ENCODE measurements around the gene GLDN.

The GLDN gene

DNA sequence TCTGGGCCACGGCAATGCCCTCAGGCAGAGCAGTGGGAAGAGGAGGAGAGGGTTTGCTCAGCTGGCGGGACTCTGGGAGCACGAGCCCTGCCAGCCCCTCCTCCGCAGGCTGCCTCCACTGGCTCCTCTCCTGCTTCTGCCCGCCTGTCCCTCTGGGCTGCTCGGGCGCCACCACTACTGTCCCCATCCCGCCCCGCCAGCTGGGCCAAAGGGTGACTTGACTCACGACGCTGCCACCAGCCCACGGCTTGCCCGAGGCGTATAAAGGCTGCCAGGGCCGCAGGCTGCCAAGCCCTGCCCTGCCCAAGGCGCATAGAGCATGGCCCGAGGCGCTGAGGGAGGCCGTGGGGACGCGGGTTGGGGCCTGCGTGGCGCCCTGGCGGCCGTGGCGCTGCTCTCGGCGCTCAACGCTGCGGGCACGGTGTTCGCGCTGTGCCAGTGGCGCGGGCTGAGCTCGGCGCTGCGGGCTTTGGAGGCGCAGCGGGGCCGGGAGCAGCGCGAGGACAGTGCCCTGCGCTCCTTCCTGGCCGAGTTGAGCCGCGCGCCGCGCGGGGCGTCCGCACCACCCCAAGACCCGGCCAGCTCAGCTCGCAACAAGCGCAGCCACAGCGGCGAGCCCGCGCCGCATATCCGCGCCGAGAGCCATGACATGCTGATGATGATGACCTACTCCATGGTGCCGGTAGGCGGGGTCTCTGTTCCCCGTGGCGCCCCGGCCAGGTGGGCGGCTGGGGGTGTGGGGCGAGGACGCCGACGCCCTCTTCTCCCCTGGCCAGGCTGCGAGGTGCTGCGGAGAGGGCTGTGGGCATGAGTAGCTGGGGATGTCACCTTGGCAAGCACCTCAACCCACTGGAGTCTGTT, at the start of gene GLDN:
GLDN (plus strand) TSS at position 290 of the 861 bp plus-strand sequence; CDS start at position 320, 30 bp downstream.
- DNase-seq (ENCODE audit: low spot score), result peak; percentile 51

DNA sequence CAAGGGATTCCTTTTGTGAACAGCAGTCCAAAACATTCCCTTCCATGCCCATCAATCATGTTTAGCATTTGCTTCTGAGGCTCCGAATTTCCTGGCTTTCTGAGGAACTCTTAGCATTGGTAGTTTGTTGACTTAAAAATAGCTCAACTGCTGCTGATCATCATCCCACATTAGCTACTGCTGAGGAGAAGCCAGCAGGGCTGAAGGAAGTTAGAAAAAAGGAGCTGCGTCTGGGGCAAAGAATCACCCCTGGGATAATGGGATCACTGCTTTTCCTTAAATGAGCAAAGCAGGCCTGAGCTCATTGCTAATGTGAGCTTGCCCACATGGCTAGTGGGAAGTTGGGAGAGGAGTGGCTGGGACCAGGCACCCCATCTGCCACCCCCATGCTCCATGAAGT, 42.8 kb upstream of the GLDN start:
- no peak for DNase-seq (ENCODE audit: low spot score)

DNA sequence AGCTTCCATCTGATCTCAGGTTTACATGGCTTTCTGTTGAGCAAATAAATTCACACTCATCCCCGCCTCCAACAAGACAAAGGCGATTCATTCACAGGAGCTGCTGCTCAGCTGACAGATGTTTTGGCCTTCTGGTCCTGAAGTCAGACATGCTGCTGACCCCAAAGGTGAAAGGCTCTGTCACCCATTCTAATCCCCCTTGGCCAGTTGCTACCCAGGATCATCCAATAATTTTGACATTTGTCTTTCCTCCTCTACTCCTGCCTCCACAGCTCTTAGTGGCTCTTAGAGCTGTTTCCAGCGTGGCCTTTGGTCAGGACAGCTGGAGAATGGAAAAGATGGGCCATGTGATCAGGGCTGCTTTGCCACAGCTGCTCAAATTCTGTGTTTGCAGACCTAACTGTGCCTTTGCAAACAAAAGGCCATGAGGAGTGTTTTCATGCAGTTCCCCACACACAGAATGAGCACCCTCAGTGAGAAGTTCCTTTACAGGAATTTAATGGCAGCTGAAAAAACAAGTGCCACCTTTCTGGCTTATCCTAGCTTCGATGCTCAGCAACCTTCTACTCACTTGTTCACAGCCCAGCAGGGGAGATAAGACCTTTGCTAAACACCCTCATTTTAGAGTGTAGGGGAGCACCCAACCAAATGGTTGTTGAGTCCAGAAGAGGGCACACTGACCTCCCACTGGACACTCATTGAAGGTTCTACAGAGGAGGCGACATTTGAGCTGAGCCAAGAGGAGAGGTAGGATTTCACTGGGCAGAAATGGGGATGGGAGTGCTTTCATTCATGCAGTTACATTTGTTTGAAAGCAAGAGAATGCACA, 42.1 kb upstream of the GLDN start:
- no peak for DNase-seq (ENCODE audit: low spot score)

DNA sequence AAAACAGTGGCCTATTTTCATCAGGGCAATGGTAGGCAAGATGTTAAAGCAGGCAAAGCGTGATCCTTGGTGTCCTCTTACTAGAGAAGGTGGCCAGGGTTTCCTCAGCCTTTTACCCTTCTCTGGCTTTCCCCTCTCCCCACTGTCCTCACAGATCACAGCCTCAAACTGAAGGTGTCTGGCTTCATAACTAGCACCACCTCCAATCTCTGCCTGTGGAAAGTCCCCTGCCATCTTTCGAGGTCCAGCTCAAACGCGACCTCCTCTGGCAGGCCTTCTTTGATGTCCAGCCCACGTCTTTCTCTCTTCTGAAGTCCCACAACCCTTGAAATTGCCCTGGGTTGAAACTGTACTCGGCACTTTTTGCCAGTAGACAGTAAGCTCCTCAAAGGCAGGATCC, 39.0 kb upstream of the GLDN start:
- no peak for DNase-seq (ENCODE audit: low spot score)

DNA sequence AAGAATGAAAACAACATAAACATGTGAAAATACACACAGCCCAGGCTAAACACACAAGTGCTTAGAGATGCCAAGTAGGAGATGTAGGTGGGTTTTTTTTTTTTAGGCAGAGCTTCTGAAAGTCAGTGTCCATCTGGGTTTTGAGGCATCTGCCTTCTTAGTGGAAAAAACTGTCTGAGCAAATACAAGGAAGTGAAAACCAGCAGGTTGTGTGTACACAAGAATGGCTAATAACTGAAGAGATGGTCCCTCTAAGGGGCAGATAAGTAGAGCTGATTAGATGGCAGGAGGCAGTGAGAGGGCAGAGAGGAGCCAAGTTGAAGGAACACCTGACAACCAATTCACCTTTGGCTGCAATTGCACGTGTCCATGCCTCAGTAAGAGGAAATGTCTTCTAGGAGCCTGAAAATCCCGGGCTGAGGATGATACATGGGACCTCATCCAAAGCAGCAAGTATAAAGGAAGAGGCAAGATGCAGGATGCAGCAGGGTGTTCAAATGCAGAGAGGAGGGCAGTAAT, 37.9 kb upstream of the GLDN start:
- no peak for DNase-seq (ENCODE audit: low spot score)

DNA sequence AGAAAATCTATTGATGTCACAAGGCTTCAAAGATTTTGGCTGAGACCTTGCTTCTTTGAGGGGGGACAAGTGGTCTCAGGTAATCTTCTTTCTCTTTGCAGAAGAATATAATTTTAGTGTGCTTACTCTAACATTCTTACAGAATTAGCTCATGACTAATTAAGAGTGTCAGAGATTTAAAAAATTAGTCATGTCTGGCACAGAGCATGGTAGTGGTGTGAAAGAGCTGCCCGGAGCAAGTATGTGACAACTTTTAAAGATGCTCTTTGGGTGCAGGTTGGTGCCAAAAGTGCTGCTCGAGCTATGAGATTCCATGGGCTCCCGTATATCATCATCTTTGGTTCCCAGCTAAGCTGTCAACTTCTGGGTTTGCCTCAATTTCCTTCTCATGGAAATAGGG, 34.1 kb upstream of the GLDN start:
- no peak for DNase-seq (ENCODE audit: low spot score)

DNA sequence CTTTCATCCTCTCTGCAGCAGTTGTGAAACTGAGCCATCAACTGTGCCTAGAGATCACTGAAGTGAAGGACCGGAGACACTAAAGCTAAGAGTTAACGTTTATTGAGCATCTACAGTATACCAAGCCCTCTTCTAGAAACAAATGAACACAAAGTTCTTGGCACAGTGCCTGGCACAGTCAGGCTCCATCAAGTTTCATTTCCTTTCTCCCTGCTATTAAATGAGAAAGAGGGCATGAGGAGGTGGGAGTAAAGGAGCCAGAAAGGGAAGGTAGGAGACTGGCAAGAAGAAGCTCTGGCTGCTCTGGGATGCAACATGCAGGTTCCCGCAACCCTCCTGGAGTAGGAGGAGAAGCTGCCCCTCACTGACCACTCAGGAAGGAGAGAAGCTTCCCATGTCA, 33.6 kb upstream of the GLDN start:
- no peak for DNase-seq (ENCODE audit: low spot score)

DNA sequence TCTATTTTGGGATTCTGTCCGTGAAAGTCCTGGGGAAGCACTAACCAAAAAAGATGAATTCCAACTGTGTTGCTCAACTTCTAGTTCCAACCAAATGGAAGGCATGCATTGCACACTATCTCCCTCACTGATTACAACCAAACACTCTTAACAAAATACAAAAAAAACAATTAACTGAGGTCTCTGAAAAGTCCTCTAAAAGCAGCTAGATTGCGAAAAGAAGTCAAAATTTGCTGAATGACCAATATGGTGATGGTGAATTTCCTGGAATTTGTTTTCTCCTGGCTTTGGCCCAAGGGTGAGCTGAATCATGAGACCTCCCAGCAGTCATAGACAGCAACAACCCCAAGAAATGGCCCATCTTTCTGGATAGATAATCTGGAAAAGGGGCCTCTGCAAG, 31.4 kb upstream of the GLDN start:
- DNase-seq (ENCODE audit: low spot score), result peak; percentile 39

DNA sequence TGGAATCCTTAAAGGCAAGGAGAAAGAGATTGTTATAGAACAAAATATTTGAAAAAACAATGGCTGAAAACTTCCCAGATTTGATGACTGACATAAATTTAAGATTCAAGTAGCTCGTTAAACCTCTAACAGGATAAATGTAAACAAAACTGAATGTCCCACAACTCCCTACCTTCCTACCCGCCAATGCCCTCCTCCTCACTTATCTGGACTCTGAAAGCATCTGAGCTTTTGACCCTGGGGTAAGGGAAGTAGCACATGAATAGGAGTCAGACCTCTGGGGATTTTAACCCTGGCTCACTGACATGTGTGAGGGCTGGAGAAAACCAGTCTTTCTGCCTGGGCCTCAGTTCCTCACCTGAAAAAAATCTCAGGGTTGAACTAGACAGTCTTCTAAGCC, 29.9 kb upstream of the GLDN start:
- no peak for DNase-seq (ENCODE audit: low spot score)

DNA sequence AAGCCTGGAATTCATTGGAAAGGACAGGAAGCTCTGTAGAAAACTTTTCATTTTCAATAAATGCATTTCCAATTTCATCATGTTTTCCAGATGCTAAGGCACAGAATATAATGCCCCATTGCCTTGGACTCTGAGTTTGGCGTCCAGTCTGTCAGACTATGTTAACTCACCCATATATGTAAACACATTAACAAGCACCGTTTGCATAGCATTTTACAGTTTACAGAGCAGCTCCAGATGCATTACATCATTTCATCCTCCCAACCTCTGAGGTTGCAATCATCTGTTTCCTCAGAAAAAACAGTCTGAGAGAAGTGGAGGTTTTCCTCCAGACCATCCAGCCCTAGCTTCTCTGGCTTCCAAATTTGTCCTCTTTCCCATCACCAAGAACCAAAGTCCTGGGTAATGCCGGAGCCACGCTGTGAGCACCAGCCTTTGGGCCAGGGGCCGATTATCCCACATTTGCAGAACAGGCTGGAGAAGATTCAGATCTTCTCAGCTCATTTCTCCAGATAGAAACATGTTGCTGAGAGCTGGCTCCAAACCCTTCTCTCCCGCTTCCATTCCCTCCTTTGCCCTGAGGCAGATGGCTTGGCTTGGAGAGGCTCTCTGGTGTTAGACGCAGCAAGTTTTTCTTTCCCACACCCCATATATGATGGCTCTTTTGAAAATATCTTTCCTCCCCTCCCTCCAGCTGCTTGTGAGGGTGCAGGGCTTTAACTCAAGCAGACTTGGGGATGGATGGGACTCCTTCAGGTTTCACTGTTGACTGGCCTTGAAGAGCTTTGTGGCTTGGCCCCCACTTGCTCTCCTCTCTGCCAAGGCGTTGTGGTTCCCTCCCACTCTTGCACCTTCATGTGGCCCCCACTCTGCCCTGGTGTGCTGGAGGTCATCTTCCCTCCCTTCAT, 29.0 kb upstream of the GLDN start:
- no peak for DNase-seq (ENCODE audit: low spot score)

DNA sequence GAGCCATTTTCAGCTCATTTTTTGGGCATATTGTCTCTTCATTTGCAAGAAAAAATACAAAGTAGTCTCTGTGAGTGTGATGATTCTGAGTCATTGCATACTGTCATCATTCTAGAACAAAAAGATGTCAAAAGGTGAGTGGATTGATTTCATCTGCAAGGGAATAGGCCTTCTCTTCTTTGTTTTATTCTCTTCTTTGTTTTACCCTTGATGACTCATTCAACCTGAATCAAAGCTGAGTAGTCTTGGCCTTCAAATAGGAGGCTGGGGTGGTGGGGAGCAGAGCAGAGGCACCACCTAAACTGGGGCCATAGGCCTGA, 28.4 kb upstream of the GLDN start:
- DNase-seq (ENCODE audit: low spot score), result no peak

DNA sequence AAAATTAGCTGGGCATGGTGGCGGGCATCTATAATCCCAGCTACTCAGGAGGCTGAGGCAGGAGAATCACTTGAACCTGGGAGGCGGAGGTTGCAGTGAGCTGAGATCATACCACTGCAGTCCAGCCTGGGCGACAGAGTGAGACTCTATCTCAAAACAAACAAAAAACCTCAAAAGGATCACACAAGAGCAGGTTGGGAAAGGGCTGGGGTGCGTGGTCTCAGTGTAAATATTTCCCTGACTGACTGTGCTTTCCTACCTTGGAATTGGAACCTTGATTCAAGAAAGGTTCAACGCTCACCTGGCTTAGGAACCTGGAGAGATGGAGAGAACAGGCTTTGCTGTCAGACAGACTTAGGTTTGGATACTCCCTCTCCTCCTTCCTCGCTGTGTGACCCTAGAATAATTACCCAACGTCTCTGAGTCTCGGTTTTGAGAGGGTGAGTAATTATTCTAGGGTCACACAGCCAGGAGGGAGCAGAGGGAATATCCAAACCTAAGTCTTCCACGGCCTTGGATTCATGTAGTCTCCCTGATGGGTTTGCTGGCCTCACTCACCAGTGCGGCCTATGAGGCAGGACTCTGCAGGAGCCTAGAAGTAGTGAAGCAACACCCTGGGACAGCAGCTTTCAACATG, 27.7 kb upstream of the GLDN start:
- DNase-seq (ENCODE audit: low spot score), result no peak

DNA sequence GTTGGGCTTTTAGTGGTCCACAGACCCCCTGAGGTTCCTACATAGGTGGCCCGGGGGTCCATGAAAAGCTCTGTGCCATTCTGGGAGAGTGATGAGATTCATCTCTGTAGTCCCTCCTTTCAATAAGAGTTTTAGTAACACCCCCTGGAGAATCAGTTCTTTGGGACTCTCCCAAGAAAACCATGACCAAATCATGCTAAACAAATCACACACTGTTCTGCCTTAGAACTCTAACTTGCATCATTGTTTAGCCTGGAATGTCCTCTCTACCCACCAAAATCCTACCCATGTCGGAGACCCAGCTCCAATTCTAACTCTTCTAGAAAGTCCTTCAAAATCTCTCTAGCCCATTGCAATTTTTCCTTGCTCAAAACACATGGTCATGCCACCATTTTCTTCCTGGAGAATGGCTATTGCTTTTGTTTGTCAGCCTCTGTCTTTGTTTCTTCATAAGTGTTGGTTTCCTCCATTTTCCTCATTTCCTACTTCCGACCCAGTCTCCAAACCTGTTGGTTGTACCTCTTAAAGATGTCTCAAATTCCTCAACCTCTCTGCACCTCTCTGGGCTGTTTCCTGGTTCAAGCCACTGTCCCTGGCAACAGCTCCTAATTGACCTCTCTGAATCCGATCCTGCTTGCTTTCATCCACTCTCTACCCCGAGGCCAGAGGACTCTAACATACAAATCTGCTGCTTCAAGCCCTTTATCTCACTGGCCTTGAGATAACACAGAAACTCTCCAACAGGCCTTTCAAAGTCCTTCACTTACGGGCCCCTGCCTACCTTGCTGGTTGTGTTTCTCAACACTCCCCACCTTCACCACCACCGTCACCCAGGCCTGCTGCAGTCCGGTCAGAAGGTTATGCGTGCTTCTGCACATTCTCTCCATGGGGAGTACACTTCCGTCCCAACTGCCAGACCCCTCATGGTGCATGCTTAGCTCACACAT, 26.8 kb upstream of the GLDN start:
- DNase-seq (ENCODE audit: low spot score), result no peak

DNA sequence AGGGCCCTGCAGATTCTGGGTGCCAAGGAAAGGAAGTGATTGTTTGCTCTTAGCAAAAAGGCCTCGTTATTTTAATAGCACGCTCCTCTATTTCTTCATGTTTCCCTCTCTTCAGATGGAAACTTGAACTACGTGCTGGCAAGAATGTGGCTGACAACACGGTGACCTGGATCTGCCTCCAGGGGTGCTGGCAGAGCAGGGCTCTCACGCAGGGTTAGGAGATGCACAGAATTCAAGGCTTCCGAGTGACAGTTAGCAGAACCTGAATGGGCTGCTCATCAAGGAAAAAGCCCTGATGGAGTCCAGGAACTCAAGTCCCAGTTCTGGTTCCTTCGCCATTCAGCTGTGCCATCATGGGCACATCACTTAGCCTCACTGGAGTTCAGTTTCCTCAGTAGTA, 25.7 kb upstream of the GLDN start:
- no peak for DNase-seq (ENCODE audit: low spot score)

DNA sequence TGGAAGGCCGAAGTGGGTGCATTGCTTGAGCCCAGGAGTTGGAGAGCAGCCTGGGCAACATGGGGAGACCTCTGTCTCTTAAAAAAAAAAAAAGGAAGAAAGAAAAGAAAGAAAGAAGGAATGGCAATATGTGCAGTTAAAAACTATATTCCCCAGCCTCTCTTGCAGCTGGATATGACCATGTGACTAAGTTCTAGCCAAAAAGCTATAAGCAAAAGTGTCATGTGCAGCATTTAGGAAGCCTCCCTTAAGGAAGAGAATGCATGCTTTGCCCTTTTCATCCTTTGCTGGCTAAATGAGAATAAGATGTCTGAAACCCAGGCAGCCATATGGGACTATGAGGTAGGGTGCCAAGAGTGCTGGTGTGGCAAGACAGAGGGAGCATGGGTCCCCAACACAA, 24.8 kb upstream of the GLDN start:
- no peak for DNase-seq (ENCODE audit: low spot score)

DNA sequence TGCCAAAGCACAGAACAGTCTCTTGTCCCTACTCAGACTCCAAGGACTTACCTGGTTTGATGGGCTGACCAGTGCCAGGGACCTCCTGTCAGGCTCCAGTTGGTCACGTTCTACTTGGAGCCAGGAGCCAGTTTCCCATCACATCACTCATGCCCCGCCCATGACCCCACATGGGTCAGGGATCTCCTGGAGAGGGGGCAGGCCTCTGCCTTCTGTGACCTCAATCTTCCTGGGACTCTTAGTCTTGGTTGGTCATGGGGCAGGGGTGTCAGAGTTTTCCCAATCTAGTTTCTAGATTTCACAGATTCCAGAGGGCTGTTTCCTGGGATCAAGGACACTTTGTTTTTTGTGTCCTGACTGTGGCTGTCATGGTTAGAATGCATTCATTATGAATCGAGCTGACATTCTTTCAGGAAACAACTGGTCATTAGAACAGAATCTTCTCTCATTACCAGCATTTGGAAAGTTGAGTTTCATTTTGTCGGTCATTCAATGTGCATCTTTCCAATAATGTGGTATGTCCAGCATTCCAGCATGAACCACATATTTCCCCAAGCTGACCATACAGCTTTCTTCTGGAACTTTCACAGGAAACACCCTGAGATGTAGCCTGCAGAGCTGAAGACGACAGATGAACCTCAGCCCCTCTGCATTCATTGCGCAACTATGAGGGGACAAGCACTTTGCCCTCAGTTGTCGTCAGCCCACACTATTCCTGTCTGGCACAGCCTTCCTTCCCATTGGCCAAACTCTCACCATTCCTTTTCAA, 22.9 kb upstream of the GLDN start:
- peak; percentile 52 for DNase-seq (ENCODE audit: low spot score)

DNA sequence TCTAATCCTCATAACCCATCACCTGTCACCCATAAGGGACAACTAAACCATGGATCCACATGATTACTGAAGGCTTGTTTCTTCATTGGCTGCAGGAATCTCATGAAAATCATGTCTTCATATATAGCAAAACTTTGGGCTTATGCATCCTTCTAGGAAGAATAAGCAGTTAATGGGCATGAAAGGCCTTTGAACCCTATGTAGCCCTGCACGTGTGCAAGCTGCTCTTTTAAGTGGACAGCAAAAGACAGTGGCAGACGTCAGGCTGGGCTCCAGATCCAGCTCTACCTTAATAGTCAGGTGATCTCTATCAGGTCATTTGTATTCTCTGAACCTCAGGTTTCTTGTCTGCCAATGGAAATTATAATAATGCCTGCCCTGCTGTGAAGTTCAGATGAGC, 21.9 kb upstream of the GLDN start:
- DNase-seq (ENCODE audit: low spot score), result no peak

DNA sequence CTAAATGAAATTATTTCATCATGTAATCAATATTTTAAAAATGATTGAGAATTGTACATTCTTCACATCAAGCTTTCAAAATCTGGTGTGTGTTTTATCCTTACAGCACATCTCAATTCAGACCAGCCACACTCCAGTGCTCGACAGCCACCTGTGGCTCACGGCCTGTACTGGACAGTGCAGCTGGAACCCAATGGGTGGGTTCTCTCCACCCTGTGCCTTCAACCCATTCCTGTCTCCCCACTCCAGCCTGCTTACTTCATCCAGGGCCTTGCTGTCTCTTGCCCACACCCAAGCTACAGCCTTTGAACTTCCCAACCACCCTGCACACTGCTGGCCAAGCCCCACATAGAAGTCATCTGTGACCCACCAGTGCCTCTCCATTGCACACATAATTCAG, 20.6 kb upstream of the GLDN start:
- no peak for DNase-seq (ENCODE audit: low spot score)

DNA sequence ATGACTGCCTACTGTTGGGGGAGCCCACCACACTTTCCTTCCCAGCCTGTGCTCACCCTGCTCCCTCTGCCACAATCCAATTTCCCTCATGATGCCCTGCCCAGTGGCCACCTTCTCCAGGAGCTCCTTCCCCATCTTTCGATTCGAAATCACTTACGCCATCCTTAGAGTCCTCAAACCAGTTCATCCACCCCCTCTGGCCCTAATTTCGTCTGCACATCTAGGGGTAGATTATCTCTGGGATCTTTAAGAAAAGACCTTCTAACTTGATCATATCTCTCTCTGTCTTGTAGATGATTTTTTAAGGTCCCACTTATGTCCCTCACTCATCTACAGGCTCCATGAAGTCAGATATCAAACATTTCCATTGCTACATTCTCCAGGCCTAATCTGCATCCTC, 20.1 kb upstream of the GLDN start:
- DNase-seq (ENCODE audit: low spot score), result no peak

All from GM03348 (cell line).